ENCODE measurements around the gene ZFPM1.

GRCh38 chr16:88414521-88415380, 38.3 kb upstream of the ZFPM1 start:
- TF ChIP-seq CTCF (conservative IDR thresholded peaks at IDR 0.05 in 1 of 2, IDR thresholded peaks at IDR 0.05 in 1 of 2; ENCODE audit: extremely low read depth in 1 of 2, insufficient read depth in 1 of 2, low read depth in 1 of 2, low read length in 2 of 2) (no peak), EZH2 (IDR thresholded peaks at IDR 0.05; ENCODE audit: borderline replicate concordance, low read length) (no peak)
